Omental fat pad (tissue), 4 donors: ENCODE results near the gene EN2. TPM values are rescaled to one million over a fixed set of nuclear protein-coding genes. Genes with fewer than 3 reads are reported as not detected.

Source experiments
- ATAC-seq: fragments of 150-250 bp; one replicate; pipeline ENCODE4 v1.9.1; 2016; ENCODE audit warnings: mild to moderate bottlenecking, moderate library complexity; ENCODE audit not compliant: low FRiP score
- DNase-seq: peaks from one replicate; pipeline ENCODE4 v3.0.0-alpha.2; 2019; ENCODE audit warnings: low spot score
- total RNA-seq, 4 donors: library from RNA; depleted of rRNA; stranded (reverse); fragments of >200 nt; gene quantifications; one replicate each; pipeline ENCODE4 v1.1.0, GENCODE V29; 2016
- TF ChIP-seq, protein P1 (sequence below), 3 donors: fragments of 450-650 bp; IDR thresholded peaks; one replicate each; pipeline ENCODE4 v1.5.1; 2016 to 2017; ENCODE audit warnings: antibody characterized with exemption in 3 of 3, mild to moderate bottlenecking in 3 of 3, moderate library complexity in 2 of 3

EN2 gene
- total RNA-seq, 4 donors from 2014 or later: 0.09 to 0.12 TPM; not detected in 2

DNA sequence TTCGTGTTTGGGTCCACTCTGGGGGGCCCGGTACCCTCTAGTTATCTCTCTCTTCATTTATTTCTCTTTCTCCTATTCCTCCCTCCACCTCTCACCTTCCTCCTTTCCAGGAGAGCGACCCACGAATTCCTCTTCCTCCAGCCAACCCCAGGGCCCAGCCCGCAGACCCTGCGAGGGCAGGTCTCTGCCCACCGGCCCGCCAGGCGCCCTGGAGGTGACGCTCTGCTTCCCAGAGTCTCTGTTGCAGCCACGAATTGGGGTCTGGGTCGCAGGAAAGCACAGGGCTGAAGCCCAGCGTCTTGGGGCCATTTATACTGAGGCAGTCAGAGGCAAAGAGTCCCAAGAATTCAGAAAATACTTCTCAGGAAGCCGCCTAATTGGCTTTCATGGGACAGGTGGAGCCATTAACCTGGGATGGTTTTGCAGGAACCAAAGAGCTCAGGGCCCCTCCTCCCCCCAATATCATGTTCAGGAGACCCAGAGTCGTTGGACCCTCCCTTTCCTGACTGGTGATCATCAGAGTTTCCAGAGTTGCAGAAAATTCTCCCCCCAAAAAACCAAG lies 2.7 kb upstream of the EN2 start:
- DNase-seq (no peak), ATAC-seq (no peak)
- TF ChIP-seq, protein P1, sequence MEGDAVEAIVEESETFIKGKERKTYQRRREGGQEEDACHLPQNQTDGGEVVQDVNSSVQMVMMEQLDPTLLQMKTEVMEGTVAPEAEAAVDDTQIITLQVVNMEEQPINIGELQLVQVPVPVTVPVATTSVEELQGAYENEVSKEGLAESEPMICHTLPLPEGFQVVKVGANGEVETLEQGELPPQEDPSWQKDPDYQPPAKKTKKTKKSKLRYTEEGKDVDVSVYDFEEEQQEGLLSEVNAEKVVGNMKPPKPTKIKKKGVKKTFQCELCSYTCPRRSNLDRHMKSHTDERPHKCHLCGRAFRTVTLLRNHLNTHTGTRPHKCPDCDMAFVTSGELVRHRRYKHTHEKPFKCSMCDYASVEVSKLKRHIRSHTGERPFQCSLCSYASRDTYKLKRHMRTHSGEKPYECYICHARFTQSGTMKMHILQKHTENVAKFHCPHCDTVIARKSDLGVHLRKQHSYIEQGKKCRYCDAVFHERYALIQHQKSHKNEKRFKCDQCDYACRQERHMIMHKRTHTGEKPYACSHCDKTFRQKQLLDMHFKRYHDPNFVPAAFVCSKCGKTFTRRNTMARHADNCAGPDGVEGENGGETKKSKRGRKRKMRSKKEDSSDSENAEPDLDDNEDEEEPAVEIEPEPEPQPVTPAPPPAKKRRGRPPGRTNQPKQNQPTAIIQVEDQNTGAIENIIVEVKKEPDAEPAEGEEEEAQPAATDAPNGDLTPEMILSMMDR (IDR thresholded peaks at IDR 0.05): no peak

GRCh38 chr7:155455776-155456737 lies 1.9 kb upstream of the EN2 start:
- ATAC-seq (no peak), DNase-seq (no peak)
- TF ChIP-seq, protein P1 (IDR thresholded peaks at IDR 0.05): no peak

- ATAC-seq: peak; percentile 50
- DNase-seq: no peak
- TF ChIP-seq, protein P1 (IDR thresholded peaks at IDR 0.05): no peak
Measured at GRCh38 chr7:155456738-155457543, 988 bp upstream of the EN2 start.

DNA sequence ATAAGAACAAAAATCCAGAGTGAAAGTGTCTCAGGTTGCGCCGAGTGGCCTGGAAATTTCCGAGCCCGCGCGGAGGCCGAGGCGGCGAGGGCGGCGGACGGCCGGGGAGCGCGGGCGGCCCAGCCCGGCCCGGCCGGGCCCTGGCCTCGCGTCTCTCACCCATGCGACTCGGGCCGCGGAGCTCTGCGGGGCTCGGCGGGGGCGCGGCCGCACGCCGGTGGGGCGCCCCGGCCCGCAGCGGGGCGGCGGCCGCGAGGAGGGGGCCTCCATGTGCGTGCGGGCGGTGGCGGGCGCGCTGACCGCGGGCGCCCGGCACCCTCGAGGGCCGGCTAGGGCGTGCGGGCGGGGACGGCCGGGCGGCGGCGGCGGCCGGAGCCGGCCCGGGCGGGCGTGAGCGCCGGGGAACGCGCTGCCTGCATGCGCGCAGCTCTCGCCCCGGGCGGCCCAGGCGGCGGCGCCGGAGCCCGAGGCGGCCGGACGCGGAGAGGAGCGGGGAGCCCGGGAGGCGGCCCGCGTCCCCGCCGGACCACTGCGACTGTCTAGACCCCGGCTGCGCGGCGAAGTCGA lies 302 bp upstream of the EN2 start:
- DNase-seq: no peak
- TF ChIP-seq, protein P1 (IDR thresholded peaks at IDR 0.05): no peak
- ATAC-seq: peak; percentile 27

DNA sequence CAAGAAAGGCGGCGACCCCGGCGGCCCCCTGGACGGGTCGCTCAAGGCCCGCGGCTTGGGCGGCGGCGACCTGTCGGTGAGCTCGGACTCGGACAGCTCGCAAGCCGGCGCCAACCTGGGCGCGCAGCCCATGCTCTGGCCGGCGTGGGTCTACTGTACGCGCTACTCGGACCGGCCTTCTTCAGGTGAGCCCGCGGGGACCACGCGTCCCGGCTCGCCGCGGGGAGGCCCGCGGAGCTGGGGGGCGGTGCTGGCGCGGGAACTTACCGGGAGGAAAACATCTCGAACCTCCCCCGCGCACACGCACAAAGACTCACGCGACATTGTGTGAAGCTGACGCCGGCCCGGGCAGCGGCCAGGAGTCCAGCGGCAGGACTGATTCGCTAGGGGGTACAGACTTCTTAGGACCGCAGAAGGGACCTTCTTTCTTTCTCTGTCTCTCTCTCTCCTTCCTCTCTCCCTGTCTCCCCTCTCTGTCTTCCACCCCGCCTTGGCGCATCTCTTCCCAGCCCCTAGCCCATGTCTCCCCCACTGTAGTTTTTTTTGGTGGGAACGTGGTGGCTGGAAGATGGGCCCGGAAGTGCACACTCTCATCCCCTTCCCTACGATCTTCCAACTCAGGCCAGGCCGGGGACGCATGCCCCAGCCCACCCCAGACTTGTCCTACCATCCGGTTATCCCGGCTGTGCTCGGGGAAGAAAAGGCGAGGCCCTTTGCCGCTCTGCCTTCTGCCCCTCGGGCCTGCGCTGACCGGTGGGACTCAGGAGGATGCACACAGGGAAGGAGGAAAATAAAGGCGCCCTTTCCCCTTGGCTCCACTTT lies 1.2 kb downstream of the EN2 start:
- DNase-seq (no peak), ATAC-seq (no peak)
- TF ChIP-seq, protein P1 (IDR thresholded peaks at IDR 0.05): no peak
